ENCODE data around the gene KCTD7.
"Not testable (repeated sequence)": the region's sequence is repeated elsewhere in the genome, so short reads cannot be mapped to it uniquely, and the experiment has no call there.

KCTD7 gene

DNA sequence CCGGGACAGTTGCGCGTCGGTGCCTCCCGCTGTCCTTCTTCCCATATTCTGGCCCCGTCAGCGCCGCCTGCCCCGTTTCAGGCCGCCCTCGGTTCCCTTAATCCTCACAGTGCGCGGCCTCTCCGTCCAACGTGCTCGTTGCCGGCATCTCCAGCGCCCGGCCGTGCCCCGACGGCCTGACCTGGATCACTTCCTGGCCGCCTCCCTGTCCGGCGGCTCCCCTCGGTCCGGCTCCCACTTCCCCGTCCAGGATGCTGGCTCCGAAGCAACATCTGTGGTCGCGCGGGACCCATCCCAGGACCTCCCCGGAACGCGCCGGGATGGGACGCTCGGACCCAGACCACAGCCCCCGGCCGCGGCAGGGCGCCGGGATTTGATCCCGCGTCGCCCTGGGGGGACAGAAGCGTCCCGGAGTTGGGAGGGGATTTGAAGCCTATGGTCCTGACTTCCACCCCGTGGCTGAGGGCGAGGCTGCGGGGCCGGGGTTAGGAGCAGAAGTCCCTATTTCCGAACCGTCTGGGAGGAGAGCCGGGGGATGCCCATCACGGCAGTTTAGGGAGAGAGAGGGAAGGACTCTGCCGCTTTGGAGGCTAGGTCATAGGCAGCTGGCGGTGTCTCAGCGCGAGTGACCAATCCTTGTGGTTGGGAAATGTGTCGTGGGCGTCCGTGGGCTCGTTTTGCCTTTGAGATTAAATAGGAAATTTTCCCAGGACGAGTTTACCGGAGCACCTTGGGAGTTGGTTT lies 53.8 kb downstream of the KCTD7 start:
- DNase-seq (ENCODE audit: low spot score), result no peak

DNA sequence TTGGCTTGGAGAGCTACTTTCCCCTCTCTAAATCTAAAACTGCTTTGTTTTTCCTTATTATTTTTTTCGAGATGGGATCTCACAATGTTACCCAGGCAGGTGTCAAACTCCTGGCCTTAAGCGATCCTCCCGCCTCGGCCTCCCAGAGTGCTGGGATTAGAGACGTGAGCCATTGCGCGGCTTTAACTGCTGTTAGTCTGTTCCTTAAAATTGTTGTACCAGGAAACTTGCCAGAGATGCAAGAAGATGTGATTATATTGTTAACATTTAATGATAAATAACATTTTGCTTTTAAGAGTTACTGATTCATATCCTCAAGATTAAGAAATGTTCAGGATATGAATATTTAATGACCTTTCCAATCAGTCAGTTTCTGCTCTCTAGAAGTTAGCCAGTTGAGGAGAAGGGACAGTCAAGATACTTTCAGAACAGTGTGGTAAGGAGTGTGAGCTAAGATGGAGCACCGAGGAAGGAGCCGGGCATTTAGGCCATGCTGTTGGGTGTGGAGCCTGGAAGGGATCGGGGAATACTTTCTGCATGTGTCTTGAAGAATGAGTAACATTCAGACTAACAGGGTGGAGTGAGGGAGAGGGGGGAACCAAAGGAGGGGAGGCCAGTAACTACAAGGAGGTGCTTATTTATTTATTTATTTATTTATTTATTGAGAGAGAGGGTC lies 54.6 kb downstream of the KCTD7 start:
- not testable (repeated sequence) for DNase-seq (ENCODE audit: low spot score)

DNA sequence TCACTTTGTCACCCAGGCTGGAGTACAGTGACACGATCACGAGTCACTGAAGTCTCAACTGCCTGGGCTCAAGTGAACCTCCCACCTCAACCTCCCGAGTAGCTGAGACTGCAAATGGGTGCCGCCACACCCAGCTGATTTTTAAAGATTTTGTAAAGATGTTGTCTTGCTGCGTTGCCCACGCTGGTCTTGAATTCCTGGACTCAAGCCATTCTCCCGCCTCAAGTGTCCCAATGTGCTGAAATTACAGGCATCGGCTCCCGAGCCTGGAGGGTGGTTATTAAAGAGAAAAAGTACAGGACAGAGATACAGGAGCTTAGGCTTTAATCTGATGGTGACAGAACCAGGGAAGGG lies 55.1 kb downstream of the KCTD7 start:
- no peak for DNase-seq (ENCODE audit: low spot score)

DNA sequence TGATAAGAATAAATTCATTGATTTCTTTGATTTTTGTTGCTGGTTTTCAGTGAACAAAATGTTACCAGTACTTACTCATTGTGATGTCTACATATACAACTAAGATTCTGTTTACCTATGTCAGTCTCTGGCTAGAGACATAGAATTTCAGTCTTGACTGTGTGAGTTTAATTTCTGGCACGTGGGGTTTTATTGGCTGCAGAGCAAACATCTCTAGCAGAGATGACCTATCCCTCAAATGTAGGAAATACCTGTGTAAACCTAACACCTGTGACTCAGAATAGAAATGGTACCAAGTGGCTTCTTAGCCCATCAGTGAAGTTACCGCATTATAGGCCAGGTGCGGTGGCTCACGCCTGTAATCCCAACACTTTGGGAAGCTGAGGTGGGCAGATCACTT lies 57.0 kb downstream of the KCTD7 start:
- not testable (repeated sequence) for DNase-seq (ENCODE audit: low spot score)

DNA sequence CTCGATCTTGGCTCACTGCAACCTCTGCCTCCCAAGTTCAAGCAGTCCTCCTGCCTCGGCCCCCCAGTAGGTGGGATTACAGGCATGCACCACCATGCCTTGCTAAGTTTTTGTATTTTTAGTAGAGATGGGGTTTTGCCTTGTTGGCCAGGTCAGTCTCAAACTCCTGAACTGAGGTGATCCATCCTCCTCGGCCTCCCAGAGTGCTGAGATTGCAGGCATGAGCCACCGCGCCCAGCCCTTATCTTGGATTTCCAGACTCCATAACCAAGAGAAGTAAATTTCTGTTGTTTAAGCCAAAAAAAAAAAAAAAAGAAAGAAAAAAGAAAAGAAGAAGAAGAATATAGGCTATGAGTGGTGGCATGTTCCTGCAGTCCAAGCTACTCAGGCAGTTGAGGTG lies 58.5 kb downstream of the KCTD7 start:
- no peak for DNase-seq (ENCODE audit: low spot score)

DNA sequence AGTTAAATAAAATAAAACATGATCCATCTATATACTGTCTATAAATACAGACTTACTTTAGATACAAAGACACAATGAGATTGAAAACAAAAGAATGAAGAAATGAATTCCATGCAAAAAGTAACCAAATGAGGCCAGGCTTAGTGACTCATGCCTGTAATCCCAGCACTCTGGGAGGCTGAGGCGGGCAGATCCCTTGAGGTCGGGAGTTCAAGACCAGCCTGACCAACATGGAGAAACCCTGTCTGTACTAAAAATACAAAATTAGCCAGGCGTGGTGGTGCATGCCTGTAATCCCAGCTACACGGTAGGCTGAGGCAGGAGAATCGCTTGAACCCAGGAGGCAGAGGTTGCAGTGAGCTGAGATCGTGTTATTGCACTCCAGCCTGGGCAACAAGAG lies 59.0 kb downstream of the KCTD7 start:
- not testable (repeated sequence) for DNase-seq (ENCODE audit: low spot score)

DNA sequence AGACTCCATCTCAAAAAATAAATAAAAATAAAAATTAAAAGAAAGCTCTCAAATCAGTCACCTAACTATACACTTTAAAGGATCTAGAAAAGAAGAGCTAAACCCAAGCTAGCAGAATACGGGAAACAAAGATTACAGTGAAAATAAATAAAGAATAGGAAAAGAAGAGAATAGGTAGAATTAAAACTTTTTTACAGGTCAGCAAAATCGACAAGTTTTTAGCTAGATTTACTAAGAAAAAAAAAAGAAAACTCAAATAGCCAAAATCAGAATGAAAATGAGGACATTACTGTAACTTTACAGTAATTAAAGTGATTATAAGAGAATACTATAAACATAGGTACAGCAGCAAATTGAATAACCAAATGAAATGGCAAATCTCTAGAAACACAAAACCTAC lies 60.4 kb downstream of the KCTD7 start:
- DNase-seq (ENCODE audit: low spot score), result no peak

DNA sequence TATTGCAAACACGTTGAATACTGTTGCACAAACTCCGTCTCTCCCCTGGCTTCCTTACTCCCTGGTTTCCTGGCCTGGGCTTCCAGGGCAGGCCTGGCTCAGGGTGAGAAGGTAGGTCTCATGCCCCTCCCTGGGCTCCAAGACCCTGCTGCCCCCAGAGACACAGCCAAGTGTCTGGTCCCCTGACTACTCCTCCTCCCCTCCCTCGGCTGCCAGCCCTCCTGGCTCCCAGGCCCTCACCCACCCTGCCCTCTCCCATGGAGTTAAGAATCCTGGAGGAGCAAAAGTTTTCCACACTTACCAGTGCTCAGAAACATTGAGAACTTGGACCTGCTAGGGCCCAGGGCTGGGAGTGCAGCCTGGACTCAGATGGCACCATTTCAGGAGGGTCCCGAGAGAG lies 64.7 kb downstream of the KCTD7 start:
- no peak for DNase-seq (ENCODE audit: low spot score)
